OCI-LY1 (cell line): ENCODE measurements around the gene MRPS10.

ENCODE experiments used
- H2AFZ ChIP-seq: fragments of 200-600 bp; sonication (generic), shearing (Covaris generic); 2 replicates; pipeline ENCODE4 v1.6.0; 2014; ENCODE audit warnings: antibody characterized with exemption, mild to moderate bottlenecking, low read length
- H3F3A ChIP-seq: fragments of 200-600 bp; sonication (generic), shearing (Covaris generic); 2 replicates; pipeline ENCODE4 v1.6.0; 2014; ENCODE audit warnings: mild to moderate bottlenecking, antibody characterized with exemption, low read length, moderate library complexity; ENCODE audit not compliant: insufficient read depth
- H3K27ac ChIP-seq: fragments of 200-600 bp; sonication (generic); 2 replicates; pipeline ENCODE4 v1.5.1; 2014; ENCODE audit warnings: low read length, mixed run types, mild to moderate bottlenecking, low read depth; ENCODE audit not compliant: poor library complexity, severe bottlenecking
- H3K27me3 ChIP-seq: fragments of 200-600 bp; sonication (generic); 2 replicates; pipeline ENCODE4 v1.6.0; 2014; ENCODE audit warnings: antibody characterized with exemption, mild to moderate bottlenecking, low read length, moderate library complexity; ENCODE audit not compliant: insufficient read depth
- H3K36me3 ChIP-seq: fragments of 200-600 bp; sonication (generic); 2 replicates; pipeline ENCODE4 v1.6.1; 2014; ENCODE audit warnings: mild to moderate bottlenecking, antibody characterized with exemption, low read length, moderate library complexity, mixed read lengths; ENCODE audit not compliant: insufficient read depth
- H3K4me1 ChIP-seq: fragments of 200-600 bp; sonication (generic); 2 replicates; pipeline ENCODE4 v1.5.1; 2014; ENCODE audit warnings: mild to moderate bottlenecking, low read length, moderate library complexity; ENCODE audit not compliant: insufficient read depth, severe bottlenecking
- H3K4me2 ChIP-seq: fragments of 200-600 bp; sonication (generic), shearing (Covaris generic); 2 replicates; pipeline ENCODE4 v1.6.1; 2014; ENCODE audit warnings: low read length
- H3K4me3 ChIP-seq: fragments of 200-600 bp; sonication (generic); 2 replicates; pipeline ENCODE4 v1.5.1; 2014; ENCODE audit warnings: low read length, low read depth, mild to moderate bottlenecking, mixed read lengths; ENCODE audit not compliant: poor library complexity, severe bottlenecking
- H3K79me2 ChIP-seq: fragments of 200-600 bp; shearing (Covaris generic); 2 replicates; pipeline ENCODE4 v1.6.1; 2016; ENCODE audit warnings: mixed run types, low read length, mixed read lengths; ENCODE audit not compliant: insufficient read depth
- H3K9ac ChIP-seq: fragments of 200-600 bp; sonication (generic), shearing (Covaris generic); 2 replicates; pipeline ENCODE4 v1.6.1; 2014; ENCODE audit warnings: mild to moderate bottlenecking, low read length, mixed read lengths
- H3K9me2 ChIP-seq: fragments of 200-600 bp; sonication (generic), shearing (Covaris generic); 2 replicates; pipeline ENCODE4 v1.6.1; 2014; ENCODE audit warnings: low read depth, mild to moderate bottlenecking, low read length, mixed read lengths
- H3K9me3 ChIP-seq: fragments of 200-600 bp; shearing (Covaris generic); 2 replicates; pipeline ENCODE4 v1.6.1; 2014; ENCODE audit warnings: low read length, mixed read lengths
- H4K20me1 ChIP-seq: fragments of 200-600 bp; sonication (generic), shearing (Covaris generic); 2 replicates; pipeline ENCODE4 v1.6.0; 2016; ENCODE audit warnings: mild to moderate bottlenecking, low read length; ENCODE audit not compliant: insufficient read depth
- CTCF ChIP-seq: fragments of 200-600 bp; sonication (generic), shearing (Covaris generic); IDR thresholded peaks from 2 replicates; pipeline ENCODE4 v1.5.1; 2017; ENCODE audit warnings: mild to moderate bottlenecking, antibody characterized with exemption, low read length, moderate library complexity, mixed read lengths
- EZH2 ChIP-seq: fragments of 200-600 bp; sonication (generic), shearing (Covaris generic); IDR thresholded peaks from 2 replicates; pipeline ENCODE4 v1.8.0; 2017; ENCODE audit warnings: borderline replicate concordance, mixed run types, mild to moderate bottlenecking, antibody characterized with exemption, low read length, moderate library complexity, mixed read lengths

Gene MRPS10

DNA sequence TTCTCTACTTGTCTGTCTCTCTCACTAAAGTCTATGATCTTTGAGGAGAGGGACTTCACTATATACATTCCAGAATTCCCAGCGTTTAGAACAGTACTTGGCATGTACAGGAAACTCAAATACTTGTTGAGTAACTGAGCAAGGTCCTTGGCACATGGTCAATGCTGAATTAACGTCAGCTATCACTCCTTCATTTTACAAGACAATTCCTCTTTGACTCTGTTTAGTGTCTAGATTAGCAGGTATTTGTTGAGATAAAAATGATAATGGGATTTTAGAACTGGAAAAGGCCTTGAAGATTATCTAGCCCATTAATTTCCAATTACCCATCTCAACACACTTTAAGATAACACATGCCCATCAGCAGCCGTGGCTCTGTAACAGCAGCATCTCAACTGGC is 16.3 kb downstream of the MRPS10 start:
- Histone ChIP-seq H3K9me3 (no peaks in the 10 kb centered on the region), H3K27me3 (no peaks in the 10 kb centered on the region), H3K36me3 (peaks cover 33% of the 10 kb centered on the region), H4K20me1 (no peaks in the 10 kb centered on the region), H3K9me2 (no peaks in the 10 kb centered on the region), H3K9ac (no peak overlapping the region), H2AFZ (no peak overlapping the region), H3F3A (no peaks in the 10 kb centered on the region), H3K4me1 (no peaks in the 10 kb centered on the region), H3K79me2 (no peaks in the 10 kb centered on the region), H3K27ac (no peak overlapping the region), H3K4me2 (no peak overlapping the region), H3K4me3 (no peak overlapping the region)
- TF ChIP-seq EZH2, result no peak
- TF ChIP-seq CTCF, result no peak

DNA sequence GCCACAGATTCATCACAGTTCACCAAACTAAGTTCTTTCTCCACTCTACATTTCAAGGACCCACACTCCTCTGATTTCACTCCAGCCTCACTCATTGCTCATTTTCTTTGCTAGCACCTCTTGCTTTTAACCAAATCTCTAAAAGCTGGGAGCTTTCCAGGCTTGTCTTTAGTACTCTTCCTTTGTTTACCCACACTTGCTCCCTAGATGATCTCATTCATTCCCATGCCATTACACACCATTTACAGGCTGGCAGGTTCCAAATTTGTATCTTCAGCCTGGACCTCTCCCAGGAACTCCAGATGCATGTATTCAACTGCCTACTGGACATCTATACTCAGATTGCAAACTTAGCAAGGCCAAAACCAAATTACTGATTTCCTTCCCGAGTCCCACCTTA is 17.6 kb downstream of the MRPS10 start:
- Histone ChIP-seq H3K79me2 (no peaks in the 10 kb centered on the region), H3K27me3 (no peaks in the 10 kb centered on the region), H3K4me2 (no peak overlapping the region), H3K9me2 (no peaks in the 10 kb centered on the region), H3F3A (no peaks in the 10 kb centered on the region), H4K20me1 (no peaks in the 10 kb centered on the region), H3K4me1 (no peaks in the 10 kb centered on the region), H2AFZ (no peak overlapping the region), H3K9ac (no peak overlapping the region), H3K27ac (no peak overlapping the region), H3K36me3 (peaks cover 24% of the 10 kb centered on the region), H3K4me3 (no peak overlapping the region), H3K9me3 (no peaks in the 10 kb centered on the region)
- no peak for TF ChIP-seq CTCF
- TF ChIP-seq EZH2, result no peak

- no peaks in the 10 kb centered on the region for H3K27me3 ChIP-seq
- no peak overlapping the region for H3K4me3 ChIP-seq
- H3K79me2 ChIP-seq, result no peaks in the 10 kb centered on the region
- H3K9ac ChIP-seq, result no peak overlapping the region
- TF ChIP-seq CTCF (no peak), EZH2 (no peak)
- peaks cover 21% of the 10 kb centered on the region for H3K36me3 ChIP-seq
- H4K20me1 ChIP-seq, result no peaks in the 10 kb centered on the region
- H3F3A ChIP-seq, result no peaks in the 10 kb centered on the region
- no peaks in the 10 kb centered on the region for H3K9me3 ChIP-seq
- H3K4me2 ChIP-seq, result no peak overlapping the region
- no peaks in the 10 kb centered on the region for H3K4me1 ChIP-seq
- no peak overlapping the region for H3K27ac ChIP-seq
- H3K9me2 ChIP-seq, result no peaks in the 10 kb centered on the region
- no peak overlapping the region for H2AFZ ChIP-seq
These were observed 18.3 kb downstream of the MRPS10 start for GRCh38 chr6:42199106-42199981.
